ENCODE data around the gene MAP2K3.

Gene MAP2K3

GRCh38 chr17:21282850-21283249 is 1.7 kb upstream of the MAP2K3 start:
- no peak overlapping the region for H3K27ac ChIP-seq
- no peak for DNase-seq (ENCODE audit: low read depth, low spot score)
- H3K4me3 ChIP-seq, result no peak overlapping the region
- H3K36me3 ChIP-seq (ENCODE audit: insufficient read depth, low read length), result no peaks in the 10 kb centered on the region
- TF ChIP-seq POLR2AphosphoS5 (IDR thresholded peaks at IDR 0.05; ENCODE audit: borderline replicate concordance, low read depth, low read length), result no peak
- TF ChIP-seq FOXP2 (optimal IDR thresholded peaks at IDR 0.05; ENCODE audit: control extremely low read depth, extremely low read length, insufficient read depth), result no peak
- no peak for TF ChIP-seq EZH2 (IDR thresholded peaks at IDR 0.05)
- H3K9me3 ChIP-seq (ENCODE audit: low read depth, low read length), result no peaks in the 10 kb centered on the region
- H3K9ac ChIP-seq (ENCODE audit: insufficient read length), result no peak overlapping the region

GRCh38 chr17:21283482-21284318 is 811 bp upstream of the MAP2K3 start:
- H3K9me3 ChIP-seq (ENCODE audit: low read depth, low read length), result no peaks in the 10 kb centered on the region
- H3K9ac ChIP-seq (ENCODE audit: insufficient read length), result no peak overlapping the region
- H3K4me3 ChIP-seq, result peak overlapping the region; percentile 86
- DNase-seq (ENCODE audit: low read depth, low spot score), result no peak
- TF ChIP-seq FOXP2 (optimal IDR thresholded peaks at IDR 0.05; ENCODE audit: control extremely low read depth, extremely low read length, insufficient read depth) (no peak), POLR2AphosphoS5 (IDR thresholded peaks at IDR 0.05; ENCODE audit: borderline replicate concordance, low read depth, low read length) (no peak), EZH2 (IDR thresholded peaks at IDR 0.05) (no peak)
- H3K36me3 ChIP-seq (ENCODE audit: insufficient read depth, low read length), result no peaks in the 10 kb centered on the region
- H3K27ac ChIP-seq, result no peak overlapping the region

DNA sequence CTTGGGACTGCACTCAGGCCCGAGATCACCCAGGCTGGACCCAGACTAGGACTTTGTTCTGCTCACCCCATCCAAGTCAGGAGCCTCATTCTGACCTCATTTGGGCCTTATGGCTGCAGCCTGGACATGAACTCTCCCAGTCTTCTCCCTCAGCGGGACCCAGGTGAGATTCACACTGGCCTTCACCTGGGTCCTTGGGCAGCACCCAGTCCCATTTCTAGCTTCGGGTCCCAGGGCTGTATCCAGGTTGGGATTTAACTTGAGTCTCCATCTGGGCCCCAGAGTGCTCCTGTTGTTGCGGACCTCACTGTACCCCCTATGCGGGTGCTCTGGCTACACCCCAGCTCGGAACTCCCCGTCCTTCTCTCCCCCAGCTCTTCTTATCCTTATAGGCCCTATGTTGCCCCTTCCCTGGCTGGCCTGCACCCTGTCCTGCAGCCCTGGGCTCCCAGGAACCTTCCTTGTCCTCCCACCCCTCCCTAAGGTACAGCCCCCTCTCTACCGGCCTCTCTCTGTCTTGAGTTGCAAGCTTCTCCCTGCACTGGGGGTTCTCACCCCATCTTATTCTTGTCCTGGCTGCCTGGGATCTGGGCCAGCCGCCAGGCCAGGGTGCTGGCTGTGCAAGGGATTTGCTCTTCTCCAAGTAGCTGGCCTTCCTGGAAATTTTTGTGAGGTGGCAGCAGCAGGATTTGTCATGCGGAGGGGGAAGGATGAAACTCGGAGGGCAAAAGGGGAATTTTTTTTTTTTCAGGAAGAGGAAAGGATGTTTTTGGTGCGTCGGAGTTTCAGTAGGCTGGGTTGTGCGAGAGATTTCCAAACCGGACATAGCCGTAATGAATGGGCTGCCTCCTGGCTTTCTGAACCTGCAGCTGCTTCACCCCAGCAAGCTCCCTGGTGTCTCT is 904 bp downstream of the MAP2K3 start:
- Histone ChIP-seq H3K9me3 (ENCODE audit: low read depth, low read length) (no peaks in the 10 kb centered on the region), H3K36me3 (ENCODE audit: insufficient read depth, low read length) (no peaks in the 10 kb centered on the region), H3K27ac (no peak overlapping the region), H3K9ac (ENCODE audit: insufficient read length) (peak overlapping the region; percentile 67), H3K4me3 (peak overlapping the region; percentile 86)
- DNase-seq (ENCODE audit: low read depth, low spot score), result no peak
- TF ChIP-seq FOXP2 (optimal IDR thresholded peaks at IDR 0.05; ENCODE audit: control extremely low read depth, extremely low read length, insufficient read depth), result no peak

DNA sequence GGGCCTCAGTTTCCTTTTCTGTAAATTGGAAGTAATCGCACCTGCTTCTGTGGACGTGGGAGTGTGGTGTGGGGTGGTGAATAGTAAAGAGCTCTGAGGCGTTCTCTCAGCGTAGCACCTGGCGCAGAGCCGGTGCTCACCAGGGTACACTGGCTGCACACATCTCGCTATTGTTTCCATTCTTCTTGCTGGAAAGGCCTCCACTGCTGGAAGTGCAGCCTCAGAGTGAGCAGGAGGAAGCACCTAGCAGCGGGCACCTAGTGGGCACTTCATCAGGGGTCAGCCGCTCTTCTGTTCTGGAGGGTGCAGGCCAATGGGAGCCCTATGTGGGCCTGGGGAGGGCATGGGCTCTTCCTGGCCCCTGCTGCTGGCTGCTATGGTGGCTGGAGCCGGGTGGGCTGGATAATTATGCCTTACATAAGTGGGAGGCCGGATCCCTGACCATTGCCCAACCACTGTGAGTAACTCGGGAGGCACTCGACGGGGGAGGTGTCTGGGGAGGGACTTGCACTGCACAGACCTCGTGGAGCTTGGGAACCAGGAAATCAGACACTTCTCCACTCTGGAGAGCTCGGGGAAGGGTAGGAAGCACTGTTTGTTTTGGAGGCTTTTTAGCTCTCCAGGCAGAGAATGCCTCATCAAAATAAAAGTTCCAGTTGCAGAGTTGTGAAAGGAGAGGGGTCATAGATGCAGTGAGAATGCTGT is 1.7 kb downstream of the MAP2K3 start:
- H3K4me3 ChIP-seq, result peak overlapping the region; percentile 86
- no peak for TF ChIP-seq EZH2 (IDR thresholded peaks at IDR 0.05)
- no peak for TF ChIP-seq FOXP2 (optimal IDR thresholded peaks at IDR 0.05; ENCODE audit: control extremely low read depth, extremely low read length, insufficient read depth)
- no peak for TF ChIP-seq POLR2AphosphoS5 (IDR thresholded peaks at IDR 0.05; ENCODE audit: borderline replicate concordance, low read depth, low read length)
- H3K36me3 ChIP-seq (ENCODE audit: insufficient read depth, low read length), result no peaks in the 10 kb centered on the region
- H3K9me3 ChIP-seq (ENCODE audit: low read depth, low read length), result no peaks in the 10 kb centered on the region
- peak overlapping the region; percentile 25; the same call in 1 of the 2 replicates for H3K27ac ChIP-seq
- H3K9ac ChIP-seq (ENCODE audit: insufficient read length), result peak overlapping the region; percentile 41
- no peak for DNase-seq (ENCODE audit: low read depth, low spot score)

DNA sequence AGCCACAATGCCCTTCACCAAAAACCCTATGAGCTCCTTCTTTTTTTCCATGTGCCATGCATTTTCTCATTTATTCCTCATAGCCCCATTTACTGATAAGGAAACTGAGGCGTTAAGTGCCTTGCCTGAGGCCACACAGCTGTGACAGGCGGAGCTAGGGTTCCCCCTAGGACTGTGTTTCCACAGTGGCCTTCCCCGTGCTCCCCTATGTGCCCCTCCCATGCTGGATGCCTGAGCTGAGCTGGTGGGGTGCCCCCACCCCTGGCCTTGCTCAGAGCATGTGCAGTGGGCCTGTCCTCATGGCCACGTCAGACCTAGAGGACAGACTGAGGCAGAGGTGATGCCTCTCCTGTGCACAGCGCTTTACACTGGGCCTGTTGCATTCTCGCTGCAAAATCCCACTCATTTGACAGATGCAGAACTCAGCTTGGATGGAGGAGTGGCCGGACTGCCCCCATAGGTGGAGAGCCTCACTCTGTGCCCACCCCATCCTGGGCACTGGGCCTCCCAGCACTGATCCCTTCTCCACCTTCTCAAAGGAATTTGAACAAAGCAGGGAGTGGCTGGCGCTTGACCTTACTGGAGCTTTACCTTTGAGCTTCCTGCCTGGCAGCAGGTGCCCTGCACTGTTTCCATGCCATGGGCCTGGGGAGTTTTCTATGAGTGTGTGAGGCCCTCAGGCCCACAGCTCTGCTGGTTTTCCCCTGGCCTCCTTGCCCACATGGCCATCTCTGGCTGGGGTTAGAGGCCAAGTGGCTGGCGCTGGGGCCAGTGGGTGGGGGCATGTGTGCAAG is 2.6 kb downstream of the MAP2K3 start:
- DNase-seq (ENCODE audit: low read depth, low spot score), result no peak
- H3K27ac ChIP-seq, result no peak overlapping the region
- H3K36me3 ChIP-seq (ENCODE audit: insufficient read depth, low read length), result no peaks in the 10 kb centered on the region
- H3K9ac ChIP-seq (ENCODE audit: insufficient read length), result peak overlapping the region; percentile 41
- H3K4me3 ChIP-seq, result peak overlapping the region; percentile 86; the same call in 1 of the 2 replicates
- no peaks in the 10 kb centered on the region for H3K9me3 ChIP-seq (ENCODE audit: low read depth, low read length)
- TF ChIP-seq EZH2 (IDR thresholded peaks at IDR 0.05), result no peak
- TF ChIP-seq FOXP2 (optimal IDR thresholded peaks at IDR 0.05; ENCODE audit: control extremely low read depth, extremely low read length, insufficient read depth), result no peak
- TF ChIP-seq POLR2AphosphoS5 (IDR thresholded peaks at IDR 0.05; ENCODE audit: borderline replicate concordance, low read depth, low read length), result no peak

DNA sequence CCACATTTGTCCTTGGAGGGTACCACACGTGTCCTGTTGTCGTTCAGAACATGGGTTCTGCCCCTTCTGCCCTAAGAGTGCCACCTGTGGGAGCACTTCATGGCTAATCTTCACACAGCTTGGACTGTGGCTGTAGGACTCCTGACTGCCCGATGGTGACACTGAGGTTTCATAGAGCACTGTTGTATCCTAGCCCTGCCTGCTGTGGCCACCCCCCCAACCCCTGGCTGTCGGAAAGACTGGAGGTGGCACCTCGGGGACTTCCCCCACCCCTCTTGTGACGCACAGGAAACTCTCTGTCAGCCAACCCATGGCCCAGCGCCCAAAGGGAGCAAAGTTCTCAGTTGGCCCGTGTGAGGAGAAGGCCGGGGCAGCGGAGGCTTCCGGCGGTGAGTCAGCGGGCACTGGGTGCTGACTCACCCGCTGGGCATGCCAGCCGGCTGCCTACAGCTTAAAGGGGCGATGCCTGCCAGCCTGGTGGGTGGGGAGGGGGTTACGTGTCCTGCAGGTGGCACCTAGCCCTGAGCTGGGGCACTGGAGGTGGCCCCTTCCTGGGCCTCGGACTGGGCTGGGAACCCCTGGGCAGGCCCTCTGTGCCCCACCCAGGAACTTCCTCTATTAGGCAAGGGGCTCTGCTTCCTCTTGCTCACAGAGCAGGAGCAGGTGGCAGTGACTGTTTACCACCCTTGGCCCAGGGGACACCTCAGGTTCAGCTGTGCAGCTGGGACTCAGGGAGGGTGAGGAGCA is 3.4 kb downstream of the MAP2K3 start:
- Histone ChIP-seq H3K36me3 (ENCODE audit: insufficient read depth, low read length) (no peaks in the 10 kb centered on the region), H3K27ac (no peak overlapping the region), H3K9me3 (ENCODE audit: low read depth, low read length) (no peaks in the 10 kb centered on the region), H3K9ac (ENCODE audit: insufficient read length) (peak overlapping the region; percentile 15), H3K4me3 (no peak overlapping the region; the same call in 1 of the 2 replicates)
- TF ChIP-seq EZH2 (IDR thresholded peaks at IDR 0.05), result no peak
- no peak for TF ChIP-seq POLR2AphosphoS5 (IDR thresholded peaks at IDR 0.05; ENCODE audit: borderline replicate concordance, low read depth, low read length)
- TF ChIP-seq FOXP2 (optimal IDR thresholded peaks at IDR 0.05; ENCODE audit: control extremely low read depth, extremely low read length, insufficient read depth), result no peak
- no peak for DNase-seq (ENCODE audit: low read depth, low spot score)

DNA sequence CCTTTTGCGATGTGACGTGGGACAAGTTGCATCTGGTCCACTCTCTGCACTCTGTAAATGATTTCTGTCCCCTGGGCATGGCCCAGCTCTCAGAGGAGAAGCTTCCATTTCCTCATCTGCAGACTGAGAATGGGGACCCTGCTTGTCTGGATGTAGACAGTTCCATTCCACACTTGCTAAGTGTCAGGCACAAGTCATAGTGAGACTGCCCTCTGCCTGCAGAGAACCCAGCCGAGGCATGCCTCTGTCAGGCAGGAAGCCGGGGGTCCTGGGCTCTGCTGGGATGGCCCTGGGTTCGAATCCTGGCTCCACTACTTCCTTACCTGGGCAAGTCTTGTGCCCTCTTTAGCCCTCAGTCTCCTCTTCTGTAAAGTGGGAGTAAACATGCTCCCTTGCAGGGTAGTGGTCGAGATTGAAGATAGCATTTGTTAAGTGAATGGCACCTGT is 4.1 kb downstream of the MAP2K3 start:
- TF ChIP-seq FOXP2 (optimal IDR thresholded peaks at IDR 0.05; ENCODE audit: control extremely low read depth, extremely low read length, insufficient read depth) (no peak), POLR2AphosphoS5 (IDR thresholded peaks at IDR 0.05; ENCODE audit: borderline replicate concordance, low read depth, low read length) (no peak), EZH2 (IDR thresholded peaks at IDR 0.05) (no peak)
- Histone ChIP-seq H3K9me3 (ENCODE audit: low read depth, low read length) (no peaks in the 10 kb centered on the region), H3K9ac (ENCODE audit: insufficient read length) (no peak overlapping the region), H3K4me3 (no peak overlapping the region), H3K27ac (no peak overlapping the region), H3K36me3 (ENCODE audit: insufficient read depth, low read length) (no peaks in the 10 kb centered on the region)
- DNase-seq (ENCODE audit: low read depth, low spot score), result no peak
